B cell (primary cell): Measurements from ENCODE around the gene CDK18. TPM values are rescaled to one million over a fixed set of nuclear protein-coding genes. Genes with fewer than 3 reads are reported as not detected.

Experiments
- ATAC-seq: fragments of 200-7000 bp; cut with Tn5 transposase; one replicate; pipeline ENCODE4 v1.10.0; 2021; ENCODE audit warnings: low read depth, mild to moderate bottlenecking, moderate number of reproducible peaks, moderate library complexity
- CTCF ChIA-PET: fragments of 350-600 bp; sonication (Branson Sonifier 250); formaldehyde crosslinking; loops from one replicate; lab custom pipeline; 2021; ENCODE audit warnings: antibody characterized with exemption, inconsistent platforms; lab: Charles Lee
- POLR2A ChIA-PET: fragments of 350-600 bp; sonication (Branson Sonifier 250); formaldehyde crosslinking; loops from one replicate; lab custom pipeline; 2021; ENCODE audit warnings: antibody characterized with exemption; lab: Charles Lee
- DNase-seq: peaks from one replicate; pipeline ENCODE4 v3.0.0; 2013
- H2AFZ ChIP-seq: 2 replicates; pipeline ENCODE4 v1.6.1; 2012; ENCODE audit warnings: mild to moderate bottlenecking, low read depth, low read length; ENCODE audit not compliant: insufficient read depth, poor library complexity, severe bottlenecking
- H3K27ac ChIP-seq, 2 donors: 1 replicate in 1 of 2; 2 replicates in 1 of 2; pipeline ENCODE4 v1.5.1; 2012 to 2013; ENCODE audit warnings: low read length in 2 of 2, mild to moderate bottlenecking in 2 of 2, moderate library complexity in 1 of 2
- H3K27me3 ChIP-seq, 4 experiments: fragments of 200-600 bp in 1 of 4; sonication (generic) in 1 of 4; replicated peaks in 1 of 4; 1 replicate in 2 of 4; 2 replicates in 2 of 4; pipeline versions ENCODE4 v1.6.1 to v1.7.0; 2013 to 2016; ENCODE audit warnings: low read length in 3 of 4, mild to moderate bottlenecking in 2 of 4, mixed read lengths in 1 of 4, moderate library complexity in 1 of 4; ENCODE audit not compliant: insufficient read depth in 4 of 4, control insufficient read depth in 3 of 4; ENCODE audit errors: control extremely low read depth in 1 of 4
- H3K36me3 ChIP-seq, 2 experiments: replicated peaks in 1 of 2; 1 replicate in 1 of 2; 2 replicates in 1 of 2; pipeline versions ENCODE4 v1.6.1 to v1.7.1; 2013; ENCODE audit warnings: low read length in 1 of 2; ENCODE audit not compliant: insufficient read depth in 2 of 2, control insufficient read depth in 1 of 2; ENCODE audit errors: control extremely low read depth in 1 of 2, extremely low read depth in 1 of 2
- H3K4me1 ChIP-seq, 2 donors: fragments of 200-600 bp in 1 of 2; sonication (generic) in 1 of 2; 1 replicate in 1 of 2; 2 replicates in 1 of 2; pipeline versions ENCODE4 v1.5.1 to v1.6.1; 2013 to 2017; ENCODE audit warnings: low read length in 2 of 2; ENCODE audit not compliant: control insufficient read depth in 2 of 2, insufficient read depth in 2 of 2
- H3K4me2 ChIP-seq: replicated peaks from 2 replicates; pipeline ENCODE3; 2012; ENCODE audit warnings: mild to moderate bottlenecking, low read depth, low read length; ENCODE audit not compliant: poor library complexity, severe bottlenecking
- H3K4me3 ChIP-seq, 5 experiments: fragments of 200-600 bp in 1 of 5; sonication (generic) in 1 of 5; 1 replicate in 3 of 5; 2 replicates in 2 of 5; pipeline versions ENCODE4 v1.5.1 to v1.7.0; 2011 to 2016; ENCODE audit warnings: low read length in 4 of 5, mild to moderate bottlenecking in 4 of 5, low read depth in 2 of 5, control low read depth in 1 of 5, moderate library complexity in 1 of 5; ENCODE audit not compliant: insufficient read depth in 1 of 5; ENCODE audit errors: control extremely low read depth in 1 of 5, extremely low read depth in 1 of 5
- H3K79me2 ChIP-seq: fragments of 200-600 bp; sonication (generic); one replicate; pipeline ENCODE4 v1.6.0; 2016; ENCODE audit warnings: low read length; ENCODE audit not compliant: control insufficient read depth, insufficient read depth
- H3K9ac ChIP-seq: fragments of 200-600 bp; sonication (generic); 2 replicates; pipeline ENCODE4 v1.6.1; 2017; ENCODE audit warnings: mild to moderate bottlenecking, low read length, moderate library complexity
- H3K9me3 ChIP-seq, 3 donors: one replicate each; pipeline versions ENCODE4 v1.6.1 to v1.7.1; 2013; ENCODE audit warnings: low read length in 2 of 3; ENCODE audit not compliant: control insufficient read depth in 2 of 3, insufficient read depth in 1 of 3; ENCODE audit errors: control extremely low read depth in 1 of 3
- H4K20me1 ChIP-seq: 2 replicates; pipeline ENCODE4 v1.6.0; 2012; ENCODE audit warnings: mild to moderate bottlenecking, low read length; ENCODE audit not compliant: insufficient read depth, control insufficient read depth, poor library complexity, severe bottlenecking
- H3K27ac Mint-ChIP-seq: one replicate; pipeline ENCODE4 v1.8.0; 2021; ENCODE audit warnings: mixed read lengths
- H3K27me3 Mint-ChIP-seq: one replicate; pipeline ENCODE4 v1.8.0; 2021; ENCODE audit warnings: mixed read lengths
- H3K4me1 Mint-ChIP-seq: one replicate; pipeline ENCODE4 v1.8.0; 2021; ENCODE audit warnings: mixed read lengths
- H3K4me3 Mint-ChIP-seq: one replicate; pipeline ENCODE4 v1.8.0; 2021; ENCODE audit warnings: mixed read lengths
- H3K9me3 Mint-ChIP-seq: one replicate; pipeline ENCODE4 v1.8.0; 2022; ENCODE audit warnings: mixed read lengths; ENCODE audit not compliant: insufficient read depth
- CTCF ChIP-seq: fragments of 200-600 bp; IDR thresholded peaks from one replicate; pipeline ENCODE4 v1.8.0; 2022; ENCODE audit warnings: antibody characterized with exemption, mild to moderate bottlenecking
- EZH2 ChIP-seq: IDR thresholded peaks from 2 replicates; pipeline ENCODE4 v1.6.1; 2012; ENCODE audit warnings: borderline replicate concordance, low read depth, mild to moderate bottlenecking, moderate library complexity, low read length; ENCODE audit not compliant: insufficient read depth, poor library complexity, severe bottlenecking
- WGBS: methylation state at CpG from one replicate; pipeline ENCODE4 v1.1.5; 2013; ENCODE audit warnings: missing lambda C conversion rate; ENCODE audit not compliant: insufficient coverage; 5-methylcytosine and 5-hydroxymethylcytosine counted together
- intact Hi-C: fragments of 100-400 bp; cut with micrococcal nuclease; formaldehyde crosslinking; loops from one replicate; pipeline ENCODE4 v1.10.0; 2022
- polyA plus RNA-seq: library from polyadenylated mRNA; depleted of rRNA; stranded (reverse); fragments of >200 nt; gene quantifications from 2 replicates; pipeline ENCODE4 v1.2.3, GENCODE V29; 2012
- total RNA-seq, 2 donors: library from RNA; stranded (reverse); fragments of 120-200 nt in 1 of 2; gene quantifications; 1 replicate in 1 of 2; 2 replicates in 1 of 2; pipeline versions ENCODE4 v1.2.3 to v1.2.4, GENCODE V29; 2013 to 2022

CDK18 gene
- total and polyA plus RNA-seq, 2 donors (not counting 1 experiment from before 2014, with no cell fraction given) = 3.8 to 4.7 TPM

- DNase-seq = no peak
- Histone ChIP-seq H3K79me2 (no peaks in the 10 kb centered on the region), H3K9ac (no peak overlapping the region), H4K20me1 (no peaks in the 10 kb centered on the region), H3K4me2 (no peak overlapping the region), H3K27me3 (no peaks in the 10 kb centered on the region), H3K27ac (no peak overlapping the region), H3K4me1 (no peaks in the 10 kb centered on the region), H3K4me3 (no peak overlapping the region), H2AFZ (no peak overlapping the region), H3K36me3 (no peaks in the 10 kb centered on the region), H3K9me3 (peaks cover 0 to 4% (median 0%) of the 10 kb centered on the region in 3 donors)
- ChIA-PET CTCF (interaction anchor here (0.5 to 9.2 kb wide), 7 partner anchors 10 to 345 kb away, joined by 3 to 287 read pairs (median 3); no protein-coding TSS in a partner anchor), POLR2A (no interaction called here)
- H3K9me3 Mint-ChIP-seq = no peaks in the 10 kb centered on the region
- peaks cover 4% of the 10 kb centered on the region for H3K4me1 Mint-ChIP-seq
- 97% methylated on average over 5 of the region's 8 CpGs for WGBS
- TF ChIP-seq CTCF (no peak), EZH2 (no peak)
- intact Hi-C loops = no loop called here
- H3K4me3 Mint-ChIP-seq = no peak overlapping the region
- no peak for ATAC-seq
- H3K27ac Mint-ChIP-seq = no peak overlapping the region
- H3K27me3 Mint-ChIP-seq = no peaks in the 10 kb centered on the region
Observed at GRCh38 chr1:205518661-205519540, 14.4 kb downstream of the CDK18 start.

GRCh38 chr1:205519541-205520131 lies 15.2 kb downstream of the CDK18 start:
- Mint-ChIP-seq H3K4me1 (peaks cover 3% of the 10 kb centered on the region), H3K4me3 (no peak overlapping the region), H3K27ac (no peak overlapping the region), H3K9me3 (no peaks in the 10 kb centered on the region), H3K27me3 (peaks cover 3% of the 10 kb centered on the region)
- no peaks in the 10 kb centered on the region for H3K4me1 ChIP-seq
- H3K27me3 ChIP-seq = peaks cover 0 to 2% (median 0%) of the 10 kb centered on the region in 4 experiments
- H2AFZ ChIP-seq = no peak overlapping the region
- intact Hi-C loops = no loop called here
- WGBS = 73% methylated on average over 2 of the region's 6 CpGs
- DNase-seq (no peak), ATAC-seq (no peak)
- no peak overlapping the region for H3K9ac ChIP-seq
- no peak overlapping the region for H3K4me2 ChIP-seq
- TF ChIP-seq CTCF (no peak), EZH2 (no peak)
- H3K27ac ChIP-seq = no peak overlapping the region
- H3K36me3 ChIP-seq = no peaks in the 10 kb centered on the region
- H3K9me3 ChIP-seq = peaks cover 0 to 4% (median 0%) of the 10 kb centered on the region in 3 donors
- ChIA-PET POLR2A (no interaction called here), CTCF (interaction anchor here (0.5 to 9.2 kb wide), 8 partner anchors 10 to 345 kb away, joined by 3 to 287 read pairs (median 4); no protein-coding TSS in a partner anchor)
- H3K4me3 ChIP-seq = no peak overlapping the region
- H3K79me2 ChIP-seq = no peaks in the 10 kb centered on the region
- H4K20me1 ChIP-seq = no peaks in the 10 kb centered on the region
